Loucy (cell line): ENCODE measurements around the gene PLEKHA6.

Experiments used
- H2AFZ ChIP-seq: fragments of 200-600 bp; sonication (generic); 2 replicates; pipeline ENCODE4 v1.6.0; 2016; ENCODE audit warnings: antibody characterized with exemption, mild to moderate bottlenecking, low read length, moderate library complexity
- H3F3A ChIP-seq: fragments of 200-600 bp; 2 replicates; pipeline ENCODE4 v1.6.0; 2016; ENCODE audit warnings: antibody characterized with exemption, low read depth, mild to moderate bottlenecking
- H3K27me3 ChIP-seq: fragments of 200-600 bp; sonication (generic); 2 replicates; pipeline ENCODE4 v1.6.1; 2014; ENCODE audit warnings: low read length, mild to moderate bottlenecking; ENCODE audit not compliant: insufficient read depth, poor library complexity, severe bottlenecking
- H3K36me3 ChIP-seq: fragments of 200-600 bp; sonication (generic); 2 replicates; pipeline ENCODE4 v1.6.1; 2016; ENCODE audit warnings: low read length; ENCODE audit not compliant: insufficient read depth
- H3K4me1 ChIP-seq: fragments of 200-600 bp; sonication (generic); 2 replicates; pipeline ENCODE4 v1.5.1; 2014; ENCODE audit warnings: low read length, mild to moderate bottlenecking; ENCODE audit not compliant: insufficient read depth, poor library complexity, severe bottlenecking
- H3K4me2 ChIP-seq: fragments of 200-600 bp; sonication (generic); 2 replicates; pipeline ENCODE4 v1.6.0; 2014; ENCODE audit warnings: antibody characterized with exemption, low read length, low read depth, mild to moderate bottlenecking; ENCODE audit not compliant: poor library complexity, severe bottlenecking
- H3K4me3 ChIP-seq: fragments of 200-600 bp; sonication (generic); 2 replicates; pipeline ENCODE4 v1.5.1; 2014; ENCODE audit warnings: low read length, mild to moderate bottlenecking, mixed read lengths; ENCODE audit not compliant: poor library complexity, severe bottlenecking
- H3K79me2 ChIP-seq: fragments of 200-600 bp; sonication (generic); 2 replicates; pipeline ENCODE4 v1.6.1; 2014; ENCODE audit warnings: low read length; ENCODE audit not compliant: insufficient read depth
- H3K9ac ChIP-seq: fragments of 200-600 bp; sonication (generic); 2 replicates; pipeline ENCODE4 v1.6.0; 2014; ENCODE audit warnings: mild to moderate bottlenecking, low read depth, low read length, moderate library complexity; ENCODE audit not compliant: poor library complexity, severe bottlenecking
- H3K9me2 ChIP-seq: fragments of 200-600 bp; sonication (generic); replicated peaks from 2 replicates; pipeline ENCODE4 v1.6.1; 2016; ENCODE audit warnings: low read depth, low read length, mixed read lengths
- H3K9me3 ChIP-seq: fragments of 200-600 bp; sonication (generic); 2 replicates; pipeline ENCODE4 v1.6.1; 2014; ENCODE audit warnings: mild to moderate bottlenecking, antibody characterized with exemption, low read length, low read depth; ENCODE audit not compliant: insufficient read depth
- H4K20me1 ChIP-seq: fragments of 200-600 bp; sonication (generic); 2 replicates; pipeline ENCODE4 v1.6.0; 2014; ENCODE audit warnings: antibody characterized with exemption, low read length, mild to moderate bottlenecking; ENCODE audit not compliant: insufficient read depth, poor library complexity, severe bottlenecking
- CTCF ChIP-seq: fragments of 200-600 bp; sonication (generic); conservative IDR thresholded peaks from 2 replicates; pipeline ENCODE4 v1.5.1; 2014; ENCODE audit warnings: mild to moderate bottlenecking, antibody characterized with exemption, low read length
- EZH2phosphoT487 ChIP-seq: fragments of 200-600 bp; IDR thresholded peaks from 2 replicates; pipeline ENCODE4 v1.6.1; 2018; ENCODE audit warnings: antibody characterized with exemption, mild to moderate bottlenecking, moderate library complexity, borderline replicate concordance

The PLEKHA6 gene

GRCh38 chr1:204354579-204354978, 5.2 kb downstream of the PLEKHA6 start:
- TF ChIP-seq CTCF (no peak), EZH2phosphoT487 (no peak)
- Histone ChIP-seq H3K9ac (no peak overlapping the region), H3K4me2 (no peak overlapping the region), H3K9me2 (no peaks in the 10 kb centered on the region), H3K79me2 (no peaks in the 10 kb centered on the region), H3K27me3 (no peaks in the 10 kb centered on the region), H3F3A (no peaks in the 10 kb centered on the region), H3K9me3 (no peaks in the 10 kb centered on the region), H3K4me3 (no peak overlapping the region), H3K4me1 (peaks cover 11% of the 10 kb centered on the region), H3K36me3 (no peaks in the 10 kb centered on the region), H4K20me1 (no peaks in the 10 kb centered on the region), H2AFZ (no peak overlapping the region)

- Histone ChIP-seq H3K9ac (no peak overlapping the region), H3K4me1 (no peaks in the 10 kb centered on the region)
- no peak for TF ChIP-seq EZH2phosphoT487
- no peak for TF ChIP-seq CTCF
These were observed 6.4 kb downstream of the PLEKHA6 start for GRCh38 chr1:204353213-204353910.

GRCh38 chr1:204350857-204351573, 8.7 kb downstream of the PLEKHA6 start:
- Histone ChIP-seq H3K4me1 (peaks cover 3% of the 10 kb centered on the region), H3K4me3 (no peak overlapping the region), H4K20me1 (no peaks in the 10 kb centered on the region), H3K9me3 (no peaks in the 10 kb centered on the region), H3K79me2 (no peaks in the 10 kb centered on the region), H3K4me2 (no peak overlapping the region), H3K9me2 (no peaks in the 10 kb centered on the region), H3K36me3 (no peaks in the 10 kb centered on the region), H3F3A (no peaks in the 10 kb centered on the region), H3K27me3 (no peaks in the 10 kb centered on the region), H3K9ac (no peak overlapping the region), H2AFZ (no peak overlapping the region)
- TF ChIP-seq EZH2phosphoT487 = no peak
- TF ChIP-seq CTCF = no peak

More at GRCh38 chr1:204353213-204353910, 6.4 kb downstream of the PLEKHA6 start:
- H3F3A ChIP-seq = no peaks in the 10 kb centered on the region
- H3K79me2 ChIP-seq = no peaks in the 10 kb centered on the region
- H3K9me3 ChIP-seq = no peaks in the 10 kb centered on the region
- H4K20me1 ChIP-seq = no peaks in the 10 kb centered on the region
- no peak overlapping the region for H3K4me3 ChIP-seq
- H3K9me2 ChIP-seq = no peaks in the 10 kb centered on the region
- H3K4me2 ChIP-seq = no peak overlapping the region
- H3K27me3 ChIP-seq = no peaks in the 10 kb centered on the region
- H3K36me3 ChIP-seq = no peaks in the 10 kb centered on the region
- no peak overlapping the region for H2AFZ ChIP-seq
